NCI-H446 treated with DMSO at 0.1 percent for 48 hours (cell line): ENCODE data around the gene GRID2.

Source experiments
- DNase-seq: peaks from one replicate; lab custom pipeline; 2025; lab: John Stamatoyannopoulos, UW

Gene GRID2

DNA sequence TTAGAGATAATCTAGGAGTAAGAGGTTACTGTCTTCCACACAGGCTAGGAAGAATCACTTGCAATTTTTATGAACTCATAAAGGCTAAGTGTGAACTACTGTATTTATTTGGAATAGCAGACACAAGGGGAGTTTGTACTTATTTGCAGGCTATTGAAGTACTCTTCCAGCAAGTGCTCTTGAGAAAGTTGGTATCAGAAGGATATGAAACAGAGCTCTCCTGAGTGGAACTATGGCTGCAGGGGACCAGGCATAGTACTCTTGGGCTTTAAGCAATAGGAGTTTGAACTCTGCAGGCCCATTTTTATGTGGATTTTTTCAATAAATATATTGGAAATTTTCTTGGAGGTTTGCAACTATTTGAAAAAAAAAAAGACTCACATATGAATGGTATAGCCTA is 768.5 kb downstream of the GRID2 start:
- no peak for DNase-seq

DNA sequence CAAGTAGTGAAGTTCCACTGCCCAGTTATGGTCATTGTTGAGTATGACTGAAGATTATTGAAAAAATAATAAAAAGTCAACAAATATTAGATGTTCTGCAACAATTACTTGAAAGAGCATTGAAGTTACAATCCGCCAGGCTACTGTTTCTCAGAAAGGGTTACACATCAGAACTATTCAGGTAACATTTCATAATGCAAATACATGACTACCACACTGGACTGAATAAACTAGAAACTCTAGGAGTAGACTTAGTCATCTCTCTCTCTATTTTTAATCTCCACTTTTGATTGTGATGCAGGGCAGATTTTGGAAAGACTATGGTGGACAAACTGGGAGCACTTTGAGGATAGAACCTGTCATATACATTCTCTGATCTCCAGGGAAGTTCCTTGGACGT is 776.5 kb downstream of the GRID2 start:
- no peak for DNase-seq

DNA sequence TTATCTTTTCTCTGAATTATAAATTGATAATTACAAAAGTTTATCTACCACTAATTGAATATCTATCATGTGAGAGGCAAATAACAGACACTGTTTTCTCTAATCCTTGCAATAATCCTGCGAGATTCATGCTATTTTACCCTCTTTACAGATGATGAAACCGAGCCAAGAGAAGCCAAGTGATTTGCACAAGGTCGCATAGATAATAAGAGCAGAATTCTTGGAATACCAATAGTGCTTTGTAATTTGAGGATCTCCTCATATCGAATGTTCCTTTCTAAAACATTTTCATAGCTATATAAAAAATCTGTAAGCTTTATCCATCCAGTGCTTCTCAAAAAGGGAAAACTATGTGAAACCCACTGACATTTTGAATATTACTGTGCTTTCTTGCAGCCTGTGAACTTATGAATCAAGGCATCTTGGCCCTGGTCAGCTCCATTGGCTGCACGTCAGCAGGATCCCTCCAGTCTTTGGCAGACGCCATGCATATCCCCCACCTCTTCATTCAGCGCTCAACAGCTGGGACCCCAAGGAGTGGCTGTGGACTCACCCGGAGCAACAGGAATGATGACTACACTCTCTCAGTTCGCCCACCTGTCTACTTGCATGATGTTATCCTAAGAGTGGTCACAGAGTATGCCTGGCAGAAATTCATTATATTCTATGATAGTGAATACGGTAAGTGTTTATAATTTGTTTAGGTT is 781.0 kb downstream of the GRID2 start:
- DNase-seq, result peak; percentile 57

DNA sequence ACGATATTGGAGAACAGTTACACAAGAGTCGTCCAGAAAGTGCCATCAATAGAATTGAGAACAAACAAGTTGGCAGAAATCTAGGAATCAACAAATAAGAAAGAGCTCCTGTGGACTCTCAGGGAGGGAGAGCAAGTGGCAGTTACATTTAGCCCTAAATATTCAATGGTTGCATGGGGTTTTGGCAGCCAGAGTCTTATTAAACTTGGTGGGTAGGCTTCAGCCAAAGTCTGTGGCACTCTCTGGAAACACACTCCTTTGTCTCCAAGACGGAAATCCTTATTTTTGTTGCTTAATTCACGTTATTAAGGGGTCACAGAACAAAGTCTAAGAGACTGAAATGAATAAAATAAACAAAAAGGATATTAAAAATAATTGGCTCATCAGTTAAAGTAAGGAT is 782.6 kb downstream of the GRID2 start:
- peak; percentile 51 for DNase-seq

DNA sequence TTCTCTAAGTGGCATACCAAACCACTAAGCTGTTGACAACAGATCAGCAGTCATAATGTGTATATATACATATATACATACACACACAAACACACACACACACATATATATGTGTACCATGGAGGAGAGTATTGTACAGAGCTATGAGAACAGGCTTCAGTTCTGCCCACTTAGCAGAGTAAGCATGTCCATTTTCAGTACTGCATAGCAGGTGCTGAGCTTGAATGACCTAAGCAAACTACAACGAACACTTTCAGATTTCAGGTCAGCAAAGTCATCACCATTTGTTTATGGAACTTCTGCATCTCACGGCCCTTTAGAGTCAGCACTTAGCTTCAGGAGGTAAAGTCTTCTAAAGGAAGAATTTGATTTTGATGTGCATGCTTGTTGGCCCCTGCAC is 789.0 kb downstream of the GRID2 start:
- no peak for DNase-seq

DNA sequence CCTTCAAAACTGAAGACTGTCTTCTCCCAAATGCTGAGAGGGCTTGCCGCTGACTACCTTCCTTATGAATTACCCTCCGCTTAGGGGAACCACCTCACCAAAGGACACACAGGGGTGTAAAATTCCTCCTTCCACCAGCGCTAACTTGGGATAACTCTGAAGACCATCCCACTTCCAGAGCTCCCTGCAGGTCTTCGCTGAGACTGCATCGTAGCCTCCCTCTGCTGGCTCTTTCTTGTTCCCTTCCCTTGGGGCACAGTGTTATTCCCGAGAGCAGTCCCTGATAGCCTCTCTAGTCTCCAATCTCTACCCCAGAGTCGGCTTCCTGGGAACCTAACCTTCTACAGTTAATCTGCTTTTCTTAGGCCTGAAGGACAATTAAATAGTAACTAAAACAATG is 799.3 kb downstream of the GRID2 start:
- DNase-seq, result no peak

DNA sequence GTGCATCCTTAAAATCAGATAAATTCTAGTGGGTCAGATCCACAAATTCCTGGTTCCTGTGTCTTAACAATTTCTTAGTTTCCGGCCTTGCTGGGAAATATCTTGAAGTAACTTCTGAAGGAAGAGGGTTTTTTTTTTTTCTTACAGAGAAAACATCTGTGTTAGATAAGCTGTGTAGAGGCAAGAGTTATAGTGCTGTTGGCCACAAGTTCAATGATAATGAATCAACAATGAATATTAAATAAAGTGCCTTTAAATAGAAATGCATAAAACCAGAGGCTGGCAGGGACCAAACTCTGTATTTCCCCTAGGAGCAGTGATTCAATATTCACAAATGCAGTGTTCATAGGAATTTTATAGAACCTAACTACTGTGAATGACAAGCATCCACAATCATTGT is 812.9 kb downstream of the GRID2 start:
- no peak for DNase-seq

DNA sequence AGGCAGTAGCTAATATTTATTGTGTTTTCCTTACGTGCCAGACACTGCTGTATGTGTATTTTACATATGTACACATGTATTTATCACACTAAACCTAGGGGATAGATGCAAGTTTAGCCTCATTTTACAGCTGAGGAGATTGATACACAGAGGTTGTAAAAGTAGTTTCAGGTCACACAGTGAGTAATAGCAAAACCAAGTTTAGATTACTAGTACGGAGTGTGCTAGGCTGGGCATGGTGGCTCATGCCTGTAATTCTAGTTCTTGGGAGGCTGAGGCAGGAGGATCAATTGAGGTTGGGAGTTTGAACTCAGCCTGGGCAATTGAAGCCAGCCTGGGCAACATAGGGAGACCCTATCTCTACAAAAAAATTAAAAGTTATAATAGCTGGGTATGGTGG is 823.7 kb downstream of the GRID2 start:
- DNase-seq, result no peak

DNA sequence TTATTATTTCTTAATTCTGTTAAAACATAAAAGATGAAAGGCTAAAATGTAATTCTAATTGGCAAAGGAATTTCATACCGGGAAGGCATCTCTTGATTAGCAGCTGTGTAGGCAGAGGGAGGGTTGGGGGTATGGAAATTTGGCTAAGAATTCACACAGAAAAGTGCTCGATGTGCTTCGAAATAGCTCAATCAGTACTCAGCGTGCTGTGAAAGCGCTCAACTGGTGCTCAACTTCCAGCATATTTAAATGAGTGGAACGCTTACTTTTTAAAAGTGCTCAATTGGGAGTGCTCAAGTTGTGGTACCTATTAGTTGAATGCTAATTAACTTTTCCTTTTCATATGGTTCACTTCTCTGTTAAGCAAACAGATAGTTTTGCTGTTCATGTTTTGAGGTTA is 828.9 kb downstream of the GRID2 start:
- no peak for DNase-seq

DNA sequence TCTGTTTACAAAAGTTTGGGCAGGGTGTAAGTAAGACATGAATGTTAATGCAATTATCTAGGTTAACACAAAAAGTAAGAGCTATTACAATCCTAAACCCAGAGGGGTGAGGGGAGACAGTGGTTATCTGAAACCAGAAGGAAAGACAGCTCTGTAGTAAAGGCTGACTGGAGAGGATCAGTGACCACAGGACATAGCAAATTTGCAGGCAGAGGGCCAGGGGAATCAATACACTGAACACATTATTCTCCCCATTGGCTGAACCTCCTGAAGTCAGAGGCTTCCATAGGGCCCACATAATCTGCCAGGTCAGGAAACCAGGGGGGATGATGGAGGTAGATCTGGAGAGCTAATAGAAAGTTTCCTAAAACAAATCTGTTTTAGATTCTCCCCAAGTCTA is 835.4 kb downstream of the GRID2 start:
- DNase-seq, result no peak

DNA sequence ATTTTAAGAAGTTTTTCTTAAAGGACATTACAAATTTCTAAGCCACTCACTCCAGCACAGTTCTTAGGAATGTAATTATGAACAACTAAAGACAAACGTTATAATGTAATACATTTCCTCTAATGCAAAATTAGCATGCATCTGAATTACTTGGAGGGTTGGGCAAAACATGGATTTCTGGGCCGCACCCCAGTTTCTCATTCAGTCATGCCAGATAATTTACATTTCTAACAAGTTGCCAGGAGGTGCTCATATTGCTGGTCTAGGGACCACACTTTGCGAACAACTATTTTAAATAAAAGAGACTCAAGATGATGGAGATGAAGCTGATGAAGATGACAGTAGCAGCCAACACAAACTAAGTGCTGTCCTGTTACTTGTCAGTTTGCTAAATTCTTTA is 840.1 kb downstream of the GRID2 start:
- no peak for DNase-seq

DNA sequence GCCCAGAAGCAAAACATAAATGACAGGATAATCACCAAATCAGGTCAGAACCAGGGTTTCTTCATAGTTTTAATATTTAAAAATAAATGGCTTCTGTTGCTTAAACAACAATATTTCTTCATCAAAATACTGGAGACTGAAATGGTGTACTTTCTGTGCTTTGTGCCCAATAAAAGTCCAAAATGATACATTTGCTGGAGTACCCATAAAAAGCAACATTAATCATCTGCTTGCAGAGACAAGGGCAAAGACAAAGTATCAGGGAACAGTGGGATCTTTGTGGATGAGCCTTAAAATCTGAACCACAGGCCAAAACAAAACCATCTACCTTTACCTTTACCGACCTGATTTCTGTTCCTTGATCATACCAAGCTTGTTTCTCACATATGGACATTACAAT is 840.9 kb downstream of the GRID2 start:
- DNase-seq, result no peak

DNA sequence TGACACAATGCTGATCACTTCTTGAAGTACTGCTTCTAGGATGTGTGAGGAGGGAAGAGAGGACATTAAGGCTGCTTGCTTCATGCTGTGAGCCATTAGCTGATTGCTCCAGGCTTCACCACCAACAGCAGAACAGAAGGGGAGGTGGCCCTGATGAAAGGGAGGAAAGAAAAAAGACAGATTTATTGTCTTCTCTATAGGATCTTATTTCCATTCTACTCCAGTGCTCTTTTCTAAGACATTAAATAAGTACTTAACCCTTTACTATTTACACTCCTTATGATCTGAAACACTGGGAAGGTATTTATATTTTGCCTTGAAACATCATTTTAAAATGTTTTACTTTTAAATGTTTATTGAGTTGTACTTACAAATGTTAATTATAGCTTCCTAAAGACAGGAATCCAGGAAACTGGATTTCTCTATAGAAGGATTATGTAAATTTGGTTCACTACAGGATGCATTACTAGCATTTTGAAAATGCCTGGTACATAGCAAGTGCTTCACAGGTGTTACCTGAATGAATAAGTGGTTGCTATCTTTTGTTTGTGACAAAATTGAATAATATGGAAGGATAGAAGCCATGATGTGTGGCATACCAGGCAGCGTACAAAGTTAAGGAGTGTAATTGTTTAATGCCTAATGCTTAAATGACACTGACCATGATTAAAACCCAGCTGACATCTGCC is 843.9 kb downstream of the GRID2 start:
- DNase-seq, result no peak

DNA sequence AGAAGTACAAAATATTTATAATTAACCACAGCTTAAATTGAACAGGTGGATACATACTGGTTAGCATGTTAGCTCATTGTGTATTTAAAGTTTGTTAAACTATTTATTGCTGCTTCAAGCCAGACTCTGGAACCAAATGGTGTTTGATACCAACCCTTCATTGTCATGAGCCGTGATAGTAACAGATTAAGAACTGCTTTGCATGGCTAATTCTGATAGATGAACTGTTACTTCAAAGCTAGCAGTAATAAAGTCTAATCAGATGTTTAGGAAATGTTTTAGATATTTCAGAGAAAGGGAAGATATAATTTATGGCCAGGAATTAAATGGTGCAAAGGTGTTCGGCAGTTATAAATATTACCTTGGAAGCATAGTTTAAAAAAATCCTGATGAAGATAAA is 848.7 kb downstream of the GRID2 start:
- no peak for DNase-seq

DNA sequence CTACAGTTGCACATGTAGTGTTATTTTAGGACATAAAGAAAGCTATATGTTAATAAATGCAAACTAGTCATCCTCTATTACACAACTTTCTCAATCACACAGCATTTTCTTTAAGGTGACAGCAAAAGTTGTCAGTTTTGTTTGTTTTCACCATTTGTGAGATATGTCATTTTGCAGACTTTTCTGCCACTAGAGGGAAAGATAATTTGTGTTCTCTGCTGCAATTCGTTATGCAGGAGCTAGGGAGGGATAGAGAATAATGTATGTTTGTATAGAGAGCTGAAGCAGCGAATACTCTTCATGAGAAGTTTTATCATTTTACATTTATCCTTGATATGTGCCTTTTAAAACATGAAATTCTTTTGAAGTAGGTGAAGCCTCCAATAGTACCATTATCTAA is 854.2 kb downstream of the GRID2 start:
- DNase-seq, result no peak

DNA sequence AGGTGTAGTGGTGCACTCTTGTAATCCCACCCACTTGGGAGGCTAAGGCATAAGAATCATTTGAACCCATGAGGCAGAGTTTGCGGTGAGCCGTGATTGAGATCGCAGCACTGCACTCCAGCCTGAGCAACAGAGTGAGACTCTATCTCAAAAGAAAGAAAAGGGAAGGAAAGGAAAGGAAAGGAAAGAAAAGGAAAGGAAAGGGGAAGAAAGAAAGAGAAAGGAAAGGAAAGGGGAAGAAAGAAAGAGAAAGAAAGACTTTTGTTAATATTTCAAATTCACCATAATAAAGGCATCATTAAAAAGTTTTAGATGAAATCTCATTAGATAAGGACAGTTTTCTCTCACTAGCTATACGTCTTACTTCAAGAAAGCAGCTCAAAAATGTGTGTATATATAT is 864.3 kb downstream of the GRID2 start:
- DNase-seq, result no peak

DNA sequence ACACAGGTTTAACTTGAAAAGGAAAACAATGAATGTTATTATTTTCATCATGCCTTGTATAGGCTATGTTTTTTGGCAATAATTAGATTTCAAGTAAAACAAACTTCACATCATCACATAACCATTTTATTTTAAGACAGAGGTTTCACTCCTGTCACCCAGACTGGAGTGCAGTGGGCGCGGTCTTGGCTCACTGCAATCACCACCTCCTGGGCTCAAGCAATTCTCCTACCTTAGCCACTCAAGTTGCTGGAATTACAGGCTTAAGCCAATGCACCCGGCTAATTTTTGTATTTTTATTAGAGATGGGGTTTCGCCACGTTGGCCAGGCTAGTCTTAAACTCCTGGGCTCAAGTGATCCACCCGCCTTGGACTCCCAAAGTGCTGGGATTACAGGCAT is 866.2 kb downstream of the GRID2 start:
- DNase-seq, result no peak

DNA sequence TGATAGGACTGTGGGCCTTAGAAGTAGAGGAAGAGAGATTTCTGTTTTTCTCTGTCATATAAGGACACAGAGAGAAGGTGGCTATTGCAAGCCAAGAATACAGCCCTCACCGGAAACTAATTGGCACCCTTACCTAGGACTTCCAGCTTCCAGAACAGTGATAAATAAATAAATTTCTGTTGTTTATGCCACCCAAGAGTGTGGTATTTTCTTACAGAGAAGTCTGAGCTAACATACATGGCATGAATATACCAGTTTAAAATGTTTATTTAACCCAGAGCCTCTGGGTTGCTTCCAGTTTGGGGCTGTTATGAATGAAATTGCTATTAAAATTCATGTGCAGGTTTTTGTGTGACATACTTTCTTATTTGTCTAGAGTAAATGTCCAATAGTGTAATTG is 870.8 kb downstream of the GRID2 start:
- no peak for DNase-seq

DNA sequence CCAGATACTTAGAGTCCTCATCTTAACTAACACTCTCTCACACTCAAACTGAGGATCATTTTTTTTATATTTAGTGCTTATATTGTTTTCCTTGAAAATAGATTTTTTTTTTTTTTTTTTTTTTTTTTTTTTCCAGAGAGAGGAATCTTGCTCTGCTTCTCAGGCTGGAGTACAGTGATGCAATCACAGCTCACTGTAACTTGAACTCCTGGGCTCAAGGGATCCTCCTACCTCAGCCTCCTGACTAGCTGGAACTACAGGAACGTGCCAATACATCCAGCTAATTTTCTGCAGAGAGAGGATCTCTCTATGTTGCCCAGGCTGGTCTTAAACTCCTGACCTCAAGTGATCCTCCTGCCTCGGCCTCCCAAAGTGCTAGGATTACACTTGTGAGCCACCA is 874.5 kb downstream of the GRID2 start:
- DNase-seq, result no peak

DNA sequence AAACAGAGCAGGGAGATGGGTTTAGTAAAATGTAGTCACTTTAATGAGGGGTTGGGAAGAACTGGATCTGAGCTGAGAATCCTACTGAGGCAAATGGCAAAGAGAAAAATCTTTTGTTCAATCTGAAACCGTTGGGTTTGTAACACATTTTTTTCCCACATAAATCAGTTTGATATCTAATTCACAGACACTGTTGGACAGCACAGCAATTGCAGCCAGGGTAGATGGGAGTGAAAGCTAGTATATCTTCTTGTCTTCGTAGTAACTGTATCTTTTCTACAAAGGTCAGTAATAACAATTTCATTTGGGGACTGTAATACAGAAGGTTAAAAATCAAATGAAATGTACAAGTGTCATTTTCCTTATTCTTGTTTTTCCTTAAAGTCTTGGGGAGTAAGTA is 875.3 kb downstream of the GRID2 start:
- no peak for DNase-seq

DNA sequence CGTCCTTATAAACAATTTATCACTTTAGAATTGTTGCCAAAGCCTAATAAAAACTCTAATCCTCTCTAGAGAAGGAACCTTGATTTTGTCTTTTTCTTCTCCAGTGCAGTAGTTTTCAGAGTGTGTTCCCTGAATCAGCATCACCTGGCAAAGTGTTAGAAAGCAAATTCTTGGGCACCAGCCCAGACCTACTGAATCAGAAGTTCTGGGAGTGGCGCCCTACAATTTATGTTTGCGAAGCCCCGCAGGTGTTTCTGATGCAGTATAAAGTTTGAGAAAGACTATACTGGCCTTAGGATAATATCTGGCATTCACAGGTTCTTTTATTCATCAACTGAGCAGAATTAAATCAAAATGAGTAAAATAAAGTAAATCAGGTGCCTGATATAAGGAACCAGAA is 879.0 kb downstream of the GRID2 start:
- no peak for DNase-seq

DNA sequence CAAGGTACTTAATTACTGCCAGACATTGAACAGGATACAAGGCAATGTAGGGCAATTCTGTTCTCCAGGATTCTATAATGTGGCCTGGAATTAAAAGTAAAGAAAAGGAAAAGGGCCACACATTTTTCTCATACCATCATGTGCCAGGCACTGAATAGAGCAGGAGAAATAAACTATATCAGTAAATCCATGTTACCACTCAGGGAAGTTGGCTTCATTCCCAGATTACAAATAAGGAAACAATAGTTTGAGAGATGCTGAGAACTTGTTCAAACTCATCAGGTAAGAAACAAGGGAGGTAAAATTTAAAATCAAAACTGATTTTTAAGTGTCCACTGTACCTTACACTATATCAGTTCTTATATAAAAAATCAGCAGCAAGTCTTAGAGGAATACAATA is 879.8 kb downstream of the GRID2 start:
- peak; percentile 51 for DNase-seq

DNA sequence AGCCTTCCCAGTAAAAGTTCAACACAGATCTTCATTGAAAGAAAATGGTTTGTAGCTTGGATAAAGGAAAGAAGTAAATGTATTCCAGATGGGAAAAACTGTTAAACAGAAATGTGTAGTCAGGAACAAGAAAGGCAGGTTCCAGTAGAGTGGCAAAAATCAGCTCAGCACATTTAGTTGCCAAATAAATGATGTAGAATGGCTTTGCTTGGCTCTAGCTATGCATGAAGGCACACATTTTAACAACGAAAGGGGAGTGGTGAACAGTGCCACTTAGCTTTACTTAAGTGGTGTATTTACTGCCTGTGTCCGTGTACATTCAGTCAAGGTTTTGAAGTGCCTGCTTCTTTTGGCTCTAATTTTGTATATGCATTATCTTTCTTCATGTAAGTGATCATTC is 880.3 kb downstream of the GRID2 start:
- peak; percentile 83 for DNase-seq

DNA sequence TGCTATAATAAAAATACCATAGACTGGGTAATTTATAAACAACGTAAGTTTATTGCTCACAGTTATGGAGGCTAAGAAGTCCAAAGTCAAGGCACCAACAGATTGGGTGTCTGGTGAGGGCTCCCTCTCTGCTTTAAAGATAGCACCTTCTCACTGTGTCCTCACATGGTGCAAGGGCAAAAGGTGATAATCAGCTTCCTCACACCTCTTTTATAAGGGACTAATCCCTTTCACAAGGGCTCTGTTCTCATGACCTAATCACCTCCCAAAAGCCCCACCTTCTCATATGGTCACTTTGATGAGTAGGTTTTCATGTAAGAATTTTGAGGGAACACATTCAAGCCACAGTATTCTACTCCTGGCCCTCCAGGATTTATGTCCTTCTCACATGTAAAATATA is 883.1 kb downstream of the GRID2 start:
- DNase-seq, result no peak
